MV-4-11 (cell line): ENCODE data around the gene ELK4.

Source experiments
- DNase-seq: peaks from one replicate; lab custom pipeline; 2025; lab: John Stamatoyannopoulos, UW

The ELK4 gene

DNA sequence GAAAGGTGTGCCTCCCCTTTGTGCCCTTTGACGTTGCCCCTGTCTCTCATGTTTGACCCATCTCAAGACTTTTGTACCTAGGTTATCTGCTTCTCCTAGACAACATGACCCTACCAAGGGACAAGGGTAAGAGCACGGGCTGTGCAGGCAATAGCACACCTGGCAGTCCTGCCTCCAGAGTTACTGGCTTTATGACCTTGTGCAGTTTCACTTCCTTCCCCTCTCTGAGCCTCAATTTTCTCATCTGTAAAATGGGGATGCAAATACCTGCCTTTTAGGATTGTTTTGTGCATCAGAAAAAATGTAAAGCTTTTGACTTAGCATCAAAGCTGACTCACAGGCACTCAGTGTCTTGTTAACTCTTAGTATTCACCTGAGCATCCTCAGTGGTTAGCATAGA lies 36.4 kb downstream of the ELK4 start:
- no peak for DNase-seq

DNA sequence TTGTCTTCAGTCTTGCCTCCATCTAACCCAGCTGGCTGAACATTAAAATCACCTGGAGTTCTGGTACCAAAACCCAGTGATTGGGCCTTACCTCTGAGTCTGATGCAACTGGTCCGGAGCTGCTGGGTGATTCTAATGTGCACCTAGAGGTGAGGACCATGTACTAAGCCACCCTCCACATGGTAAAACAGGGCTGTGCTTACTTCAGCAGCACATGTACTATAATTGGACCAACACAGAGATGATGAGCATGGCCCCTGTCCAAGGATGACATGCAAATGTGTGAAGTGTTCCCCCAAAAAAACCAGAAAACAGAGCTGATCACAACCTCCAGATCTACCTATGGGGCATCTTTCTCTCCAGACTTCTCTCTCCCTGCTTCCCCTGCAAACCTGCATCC lies 37.0 kb downstream of the ELK4 start:
- no peak for DNase-seq

GRCh38 chr1:205593967-205594366 lies 37.8 kb downstream of the ELK4 start:
- DNase-seq: no peak

DNA sequence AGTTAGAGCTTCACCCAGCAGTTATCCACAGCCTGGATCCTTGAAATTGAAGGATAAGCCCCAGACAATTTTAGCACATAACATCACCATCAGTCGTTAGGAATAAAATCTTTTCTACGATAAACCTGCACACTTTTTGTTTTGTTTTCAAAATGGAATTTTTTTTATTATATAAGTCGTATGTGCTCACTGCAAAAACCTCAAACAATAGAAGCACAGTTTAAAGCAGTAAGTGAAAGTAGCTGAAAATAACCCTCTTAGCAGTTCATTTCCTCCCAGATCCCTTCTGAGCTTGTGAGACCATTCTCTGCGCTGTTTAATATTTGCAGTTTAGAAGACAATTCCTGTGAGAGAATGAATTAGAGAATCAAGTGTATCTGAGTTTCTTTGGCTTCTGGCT lies 38.3 kb downstream of the ELK4 start:
- peak; percentile 18 for DNase-seq

GRCh38 chr1:205592443-205593003 lies 39.3 kb downstream of the ELK4 start:
- DNase-seq: no peak

DNA sequence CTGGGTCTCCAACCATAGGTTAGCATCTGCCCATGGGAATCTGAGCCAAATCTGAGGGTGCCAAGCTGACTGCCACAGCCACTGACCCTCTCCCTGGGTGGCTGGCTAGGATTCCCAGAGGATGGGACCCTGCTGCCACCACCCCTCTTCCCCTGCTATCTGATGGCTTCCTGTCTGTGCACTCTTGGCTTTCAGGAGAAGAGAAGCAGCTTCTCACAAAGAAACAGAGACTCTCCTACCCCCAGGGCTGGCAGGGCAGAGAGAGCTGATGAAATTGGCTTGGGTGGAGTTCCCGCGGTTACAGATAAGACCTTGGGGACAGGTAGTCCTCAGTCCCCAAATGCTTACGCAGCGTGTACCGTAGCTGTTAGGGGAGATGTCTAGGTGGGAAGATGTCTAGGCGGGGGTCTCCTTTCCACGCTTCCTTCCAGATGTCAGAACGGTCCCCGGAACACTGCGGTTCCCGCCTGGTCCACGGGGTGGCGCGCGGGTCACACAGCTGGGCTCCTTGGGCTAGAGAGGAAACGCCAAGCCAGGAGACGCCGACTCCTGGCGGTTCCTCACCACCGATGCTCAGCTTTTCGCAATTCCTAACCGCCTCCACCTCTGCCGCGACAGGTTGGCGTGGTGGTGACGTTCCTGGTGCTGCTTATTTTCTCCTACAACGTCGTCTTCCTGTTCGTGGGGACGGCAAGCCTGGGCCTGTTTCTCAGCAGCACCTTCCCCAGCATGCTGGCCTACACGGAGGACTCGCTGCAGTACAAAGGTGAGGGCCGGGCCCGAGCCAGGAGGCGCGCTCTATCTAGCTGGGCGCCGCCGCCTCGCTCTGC lies 40.1 kb downstream of the ELK4 start:
- DNase-seq: peak; percentile 60

DNA sequence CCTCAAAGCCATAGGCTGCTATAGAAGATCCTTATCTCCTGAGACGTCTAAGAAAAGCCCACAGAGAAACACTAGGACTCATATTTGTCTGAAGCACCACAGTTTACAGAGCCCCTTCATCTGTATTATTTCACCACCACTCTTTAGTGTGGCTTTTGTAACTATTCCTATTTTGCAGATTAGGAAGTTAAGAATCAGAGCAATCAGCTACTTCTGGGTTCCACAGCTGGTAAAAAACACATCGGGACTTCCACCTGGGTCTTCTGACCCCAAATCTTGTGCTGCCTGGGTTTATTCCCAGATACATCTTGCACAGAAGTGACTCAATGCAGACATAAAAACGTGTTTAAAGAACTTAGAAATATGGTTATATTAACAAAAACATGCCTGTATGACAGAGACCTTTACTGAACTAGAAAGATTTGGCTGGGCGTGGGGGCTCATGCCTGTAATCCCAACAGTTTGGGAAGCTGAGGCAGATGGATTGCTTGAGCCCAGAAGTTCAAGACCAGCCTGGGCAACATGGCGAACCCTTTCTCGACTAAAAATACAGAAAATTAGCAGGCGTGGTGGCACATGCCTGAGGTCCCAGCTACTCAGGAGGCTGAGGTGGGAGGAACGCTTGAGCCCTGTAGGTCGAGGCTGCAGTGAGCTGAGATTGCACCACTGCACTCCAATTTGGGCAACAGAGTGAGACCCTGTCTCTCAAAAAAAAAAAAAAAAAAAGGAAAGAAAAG lies 40.9 kb downstream of the ELK4 start:
- no peak for DNase-seq

DNA sequence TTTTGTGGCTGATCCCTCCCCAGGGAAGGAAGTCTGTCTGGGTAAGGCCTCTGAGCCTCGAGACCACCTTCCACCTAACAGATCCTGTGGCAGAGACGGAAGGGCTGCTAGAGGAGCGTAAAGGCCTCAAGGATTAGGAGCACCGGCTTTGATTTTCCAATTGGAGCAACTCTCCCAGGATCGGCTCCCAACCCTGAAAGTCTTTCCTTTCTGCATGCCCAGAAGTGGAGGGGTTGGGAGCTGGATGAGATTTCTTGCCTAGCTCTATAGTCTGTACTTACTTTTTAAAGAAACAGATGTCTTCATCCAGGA lies 41.4 kb downstream of the ELK4 start:
- DNase-seq: no peak

DNA sequence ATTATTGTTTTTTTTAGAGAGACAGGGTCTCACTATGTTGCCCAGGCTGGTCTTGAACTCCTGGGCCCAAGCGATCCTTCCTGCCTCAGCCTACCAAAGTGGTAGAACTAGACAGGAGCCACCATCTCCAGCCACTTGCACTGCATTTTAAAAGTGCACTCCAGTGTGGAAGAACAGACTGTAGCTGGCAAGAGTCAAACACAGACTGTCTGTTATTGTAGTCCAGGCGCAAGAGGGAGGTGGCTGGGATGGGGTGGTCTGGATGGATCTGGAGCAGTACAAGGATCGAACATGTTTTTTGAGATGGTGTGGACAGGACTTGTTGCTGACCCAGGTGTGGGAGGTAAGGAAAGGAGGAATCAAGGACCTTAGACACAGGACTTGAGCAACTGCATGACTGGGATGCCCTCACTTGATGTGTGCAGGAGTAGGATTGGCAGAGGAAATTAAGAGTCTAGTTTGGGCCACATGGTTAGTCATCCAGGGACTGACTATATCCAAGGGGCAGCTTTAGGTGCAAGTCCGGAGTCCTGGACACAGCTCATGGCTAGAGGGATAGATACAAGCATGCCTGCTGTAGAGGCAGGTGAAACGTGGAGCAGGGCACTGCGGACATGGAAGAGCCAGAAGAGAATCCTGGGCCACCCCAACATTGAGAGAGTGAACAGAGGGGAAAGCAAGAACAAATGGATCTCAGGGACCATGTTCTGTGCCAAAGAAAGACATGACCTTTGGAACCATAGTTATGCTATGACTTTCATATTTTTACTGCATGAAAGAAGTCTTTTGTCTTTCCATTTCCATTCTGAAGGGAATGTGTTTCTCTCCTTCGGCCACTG lies 42.0 kb downstream of the ELK4 start:
- DNase-seq: no peak

DNA sequence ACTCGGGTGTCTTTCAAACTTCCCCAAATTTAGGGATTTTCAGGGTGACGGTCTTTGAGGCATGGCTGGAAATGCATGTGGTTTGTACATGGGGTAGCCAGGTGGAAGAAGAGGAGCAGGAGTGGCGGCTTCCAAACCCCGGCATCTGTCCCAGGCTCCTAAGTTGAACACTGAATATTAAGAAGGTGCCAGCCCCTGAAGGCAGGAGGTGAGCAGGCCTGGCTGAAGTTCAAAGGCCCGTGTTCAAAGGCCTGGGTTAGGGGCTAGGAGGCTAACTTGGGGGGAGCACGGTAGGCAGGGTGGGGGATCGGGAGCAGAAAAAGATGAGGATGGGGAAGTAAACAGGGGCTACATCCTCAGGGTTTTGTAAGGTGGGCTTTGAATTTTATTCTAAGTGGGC lies 42.8 kb downstream of the ELK4 start:
- DNase-seq: no peak

DNA sequence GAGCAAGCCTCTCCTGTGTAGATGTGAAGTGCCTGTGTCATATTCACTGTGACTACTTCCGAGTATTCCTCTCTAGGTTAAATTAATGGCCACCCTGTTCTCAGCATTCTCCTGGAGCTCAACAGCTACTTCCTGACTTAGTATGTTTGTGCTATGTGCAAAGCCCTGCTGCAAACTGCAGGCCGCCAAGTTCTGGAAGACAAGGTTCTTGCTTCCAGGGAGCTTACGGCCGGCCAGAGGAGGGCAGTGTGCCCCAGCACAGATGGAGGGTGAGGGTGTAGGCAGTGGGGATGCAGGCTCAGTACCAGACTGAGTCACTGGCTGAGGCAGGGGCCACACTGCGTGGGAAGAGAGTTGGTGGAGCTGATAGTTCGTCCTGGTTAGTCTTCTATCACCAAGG lies 43.2 kb downstream of the ELK4 start:
- peak; percentile 60 for DNase-seq

DNA sequence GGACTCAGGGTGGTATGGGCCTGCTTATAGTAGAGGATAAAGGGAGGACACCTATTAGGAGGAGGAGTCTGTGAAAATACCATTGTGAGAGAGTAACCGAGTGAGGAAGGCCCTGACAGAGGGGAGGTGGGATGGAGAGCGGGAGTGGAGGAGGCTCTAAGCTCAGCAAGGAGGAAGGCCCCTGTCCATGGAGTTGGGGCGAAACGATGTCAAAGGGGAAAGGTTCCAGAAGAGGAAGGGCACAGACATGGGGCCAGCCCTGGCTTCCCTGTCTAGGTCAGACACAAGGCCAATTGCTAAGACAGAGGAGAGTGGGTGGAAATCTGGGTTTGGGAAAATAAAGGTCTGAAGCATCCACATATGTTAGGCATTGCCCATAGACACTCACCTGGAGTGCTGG lies 44.2 kb downstream of the ELK4 start:
- no peak for DNase-seq

GRCh38 chr1:205585835-205586785 lies 45.7 kb downstream of the ELK4 start:
- no peak for DNase-seq

- DNase-seq: no peak
These were observed 46.5 kb downstream of the ELK4 start for GRCh38 chr1:205585169-205585834.

DNA sequence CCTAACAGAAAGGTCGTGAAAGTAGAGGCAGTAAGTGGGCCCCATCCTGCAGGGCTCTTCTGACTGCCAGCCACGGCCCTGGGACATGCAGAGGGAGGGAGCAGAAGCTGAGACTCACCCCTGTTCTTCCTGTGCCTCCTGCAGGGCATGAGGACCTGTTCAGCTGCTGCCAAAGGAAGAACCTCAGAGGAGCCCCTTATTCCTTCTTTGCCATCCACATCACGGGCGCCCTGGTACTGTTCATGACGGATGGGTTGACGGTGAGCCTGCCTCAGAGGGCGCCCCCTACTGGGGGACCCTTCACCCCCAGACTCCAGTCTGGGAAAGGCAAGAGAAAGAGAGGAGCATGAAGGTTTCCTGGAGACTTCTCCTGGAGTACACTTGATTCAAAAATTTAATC lies 47.1 kb downstream of the ELK4 start:
- DNase-seq: no peak

DNA sequence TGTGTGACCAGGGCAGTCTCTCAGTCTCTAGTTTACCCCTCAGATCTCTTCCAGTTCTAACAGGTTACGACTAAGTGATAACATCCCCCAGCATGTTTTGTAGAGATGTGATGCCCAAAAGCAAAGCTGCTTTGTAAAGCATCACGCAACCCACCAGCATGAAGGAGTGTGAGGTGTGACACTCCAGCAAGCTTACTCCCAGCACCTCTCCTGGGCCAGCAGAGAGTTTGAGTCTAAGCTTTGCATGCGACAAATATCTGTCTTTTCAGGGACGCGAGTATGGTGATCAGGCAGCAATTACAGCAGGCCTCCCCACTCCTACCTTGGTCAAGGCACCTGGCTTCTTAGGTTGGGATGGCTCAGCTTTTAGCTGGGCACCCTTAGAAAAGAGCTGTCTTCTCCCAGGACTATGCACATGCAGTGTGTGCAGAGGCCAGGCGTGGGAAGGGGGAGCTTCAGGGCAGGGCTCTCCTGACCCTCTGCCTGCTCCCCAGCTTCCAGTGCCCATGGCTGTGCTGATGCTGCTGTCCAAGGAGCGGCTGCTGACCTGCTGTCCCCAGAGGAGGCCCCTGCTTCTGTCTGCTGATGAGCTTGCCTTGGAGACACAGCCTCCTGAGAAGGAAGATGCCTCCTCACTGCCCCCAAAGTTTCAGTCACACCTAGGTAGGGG lies 48.2 kb downstream of the ELK4 start:
- DNase-seq: no peak

GRCh38 chr1:205582471-205583291 lies 49.1 kb downstream of the ELK4 start:
- no peak for DNase-seq

DNA sequence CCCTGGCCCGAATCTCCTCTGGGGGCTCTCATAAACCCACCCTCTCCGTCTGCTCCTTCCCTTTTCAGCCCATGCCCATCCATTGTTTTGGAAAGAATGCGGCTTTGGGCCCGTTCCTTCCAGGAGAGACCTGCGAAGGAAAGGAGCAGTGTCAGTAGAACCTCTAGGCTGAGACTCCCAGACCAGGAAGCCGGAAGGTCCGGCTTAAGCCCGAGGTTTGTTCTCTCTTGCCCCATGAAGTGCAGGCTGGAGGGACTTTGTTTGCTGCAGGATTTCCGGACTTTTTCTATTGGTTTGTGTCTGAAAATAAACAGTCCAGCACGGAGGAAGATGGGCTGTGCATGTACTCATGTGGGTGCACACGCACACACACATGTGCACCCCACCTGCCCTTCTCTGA lies 49.8 kb downstream of the ELK4 start:
- no peak for DNase-seq

DNA sequence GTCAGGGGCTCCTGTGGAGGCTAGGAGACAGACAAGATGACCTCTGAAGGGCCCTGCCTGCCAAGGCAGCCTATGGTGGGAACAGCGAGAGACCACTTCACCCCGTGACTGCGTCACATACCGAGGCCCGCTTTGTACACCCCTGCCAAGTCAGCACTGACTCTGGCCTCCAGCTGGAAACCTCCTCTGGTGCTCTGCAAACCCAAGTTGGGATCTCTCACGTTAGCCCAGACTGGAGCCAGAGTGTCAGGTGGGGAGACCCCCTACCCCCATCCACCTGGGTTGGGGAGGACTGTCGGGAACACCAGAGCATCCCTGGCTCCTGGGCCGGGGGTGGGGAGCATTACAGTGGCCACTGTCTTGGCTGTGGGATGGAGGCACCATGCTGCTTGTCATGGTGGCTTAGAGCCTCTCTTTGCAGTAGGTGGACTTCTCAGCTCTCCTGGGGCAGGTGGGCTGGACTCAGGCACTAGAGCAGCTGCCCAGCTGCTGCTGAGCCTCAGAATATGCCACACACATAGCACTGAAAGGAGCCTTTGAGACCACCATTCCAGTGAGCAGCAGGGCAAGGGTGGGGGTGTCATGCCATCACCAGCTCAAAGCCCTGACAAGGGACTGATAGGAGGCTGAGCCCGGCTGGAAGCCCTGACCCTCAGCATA lies 50.4 kb downstream of the ELK4 start:
- DNase-seq: no peak
